Measurements from ENCODE around the gene P2RY6. TPM values are rescaled to one million over a fixed set of nuclear protein-coding genes. Genes with fewer than 3 reads are reported as not detected.

P2RY6 gene
- total and polyA plus RNA-seq, 8 donors: 0.29 to 2.9 (median 1.3) TPM; not detected in 3

DNA sequence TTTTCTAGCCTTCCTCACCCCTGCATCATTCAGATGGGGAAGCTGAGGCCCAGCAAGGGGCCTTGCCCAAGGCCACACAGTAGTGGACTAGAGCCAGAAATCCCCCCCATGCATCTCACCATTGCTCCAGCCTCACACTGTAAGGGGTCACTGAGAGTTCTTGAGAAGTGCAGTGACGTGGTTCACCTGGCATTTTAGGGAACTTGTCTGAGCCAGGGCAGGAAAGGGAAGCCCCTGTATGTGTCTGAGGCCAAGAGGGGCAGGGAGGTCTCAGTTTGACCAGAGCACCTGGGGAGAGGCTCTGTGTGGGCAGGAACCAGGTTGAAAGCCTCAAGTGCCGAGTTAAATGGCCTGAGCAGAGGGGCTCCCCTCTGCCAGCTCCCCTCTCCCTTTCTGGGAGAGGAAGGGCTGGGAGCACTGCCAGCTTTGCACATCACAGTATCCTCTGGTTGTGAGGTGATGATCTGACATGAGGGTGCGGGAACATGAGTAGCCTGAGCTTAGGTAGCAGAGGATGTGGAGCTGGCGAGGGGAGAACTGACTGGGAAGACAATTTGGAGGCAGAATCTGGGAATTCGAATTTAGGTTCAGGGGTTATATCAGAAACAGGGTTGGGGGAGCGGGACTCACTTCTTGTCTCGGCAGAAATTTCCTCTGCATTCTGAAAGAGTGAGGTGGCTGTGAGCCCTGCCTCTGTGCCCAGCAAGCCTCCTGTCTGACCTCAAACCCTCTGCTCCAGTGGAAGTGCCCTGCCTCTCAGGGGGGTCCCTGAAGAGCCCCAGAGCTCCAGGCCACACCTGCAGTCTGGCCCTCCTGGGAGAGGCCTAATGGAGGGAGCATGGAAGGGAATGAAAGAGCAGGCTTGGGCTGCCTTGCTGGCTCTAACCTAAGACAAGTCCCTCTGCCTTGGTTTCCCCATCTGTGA is 50.5 kb downstream of the P2RY6 start:
- Histone ChIP-seq H3K4me3 (peak overlapping the region in 3 of 4 donors; percentile 2 to 16 (median 6)), H3K4me1 (peaks cover 70 to 100% (median 87%) of the 10 kb centered on the region in 4 donors), H3K9me3 (no peaks in the 10 kb centered on the region), H3K27me3 (no peaks in the 10 kb centered on the region), H3K36me3 (no peaks in the 10 kb centered on the region), H3K27ac (peak overlapping the region; percentile 68 to 95 (median 85))
- TF ChIP-seq POLR2AphosphoS5 (IDR thresholded peaks at IDR 0.05) (no peak), POLR2A (IDR thresholded peaks at IDR 0.05) (no peak), EP300 (IDR thresholded peaks at IDR 0.05) (no peak), CTCF (IDR thresholded peaks at IDR 0.05) (no peak)
- 56 to 74% (median 70%) methylated on average over 7 of the region's 7 CpGs for WGBS, 5 donors
- intact Hi-C loops (cut with DNase I; ENCODE audit: low total_unique reads): no loop called here
- peak in 1 of 2 donors; percentile 64 for DNase-seq

DNA sequence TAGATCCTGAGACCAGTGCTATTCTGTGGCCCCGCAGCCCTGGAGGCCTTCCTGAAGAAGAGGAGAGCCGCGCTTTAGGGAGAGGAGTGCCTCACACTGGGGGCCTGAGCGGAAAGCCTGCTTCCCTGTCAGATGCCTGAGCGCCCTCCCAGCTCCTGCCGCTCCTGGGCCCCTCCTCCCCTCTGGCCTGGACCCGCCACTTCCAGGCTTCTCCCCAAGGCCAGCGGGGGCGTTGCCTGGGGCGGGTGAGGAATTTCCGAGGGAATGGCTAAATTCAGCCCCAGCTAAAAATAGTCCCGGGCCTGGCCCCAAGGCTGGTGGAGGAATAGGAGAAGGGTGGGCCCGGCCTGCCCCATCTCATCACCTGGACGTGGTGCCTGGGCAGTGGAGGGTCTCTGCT is 51.3 kb downstream of the P2RY6 start:
- Histone ChIP-seq H3K4me3 (peak overlapping the region in 3 of 4 donors; percentile 2 to 16 (median 6)), H3K9me3 (no peaks in the 10 kb centered on the region), H3K27me3 (no peaks in the 10 kb centered on the region), H3K4me1 (peaks cover 68 to 100% (median 84%) of the 10 kb centered on the region in 4 donors), H3K27ac (peak overlapping the region; percentile 68 to 95 (median 85)), H3K36me3 (no peaks in the 10 kb centered on the region)
- WGBS, 5 donors: 26 to 45% (median 34%) methylated on average over 9 to 14 of the region's 14 CpGs
- TF ChIP-seq POLR2AphosphoS5 (IDR thresholded peaks at IDR 0.05) (peak in 2 of 3 donors; percentile 25 to 57), POLR2A (IDR thresholded peaks at IDR 0.05) (no peak), EP300 (IDR thresholded peaks at IDR 0.05) (no peak), CTCF (IDR thresholded peaks at IDR 0.05) (no peak)
- DNase-seq: peak; percentile 47 to 89
- intact Hi-C loops (cut with DNase I; ENCODE audit: low total_unique reads): no loop called here

DNA sequence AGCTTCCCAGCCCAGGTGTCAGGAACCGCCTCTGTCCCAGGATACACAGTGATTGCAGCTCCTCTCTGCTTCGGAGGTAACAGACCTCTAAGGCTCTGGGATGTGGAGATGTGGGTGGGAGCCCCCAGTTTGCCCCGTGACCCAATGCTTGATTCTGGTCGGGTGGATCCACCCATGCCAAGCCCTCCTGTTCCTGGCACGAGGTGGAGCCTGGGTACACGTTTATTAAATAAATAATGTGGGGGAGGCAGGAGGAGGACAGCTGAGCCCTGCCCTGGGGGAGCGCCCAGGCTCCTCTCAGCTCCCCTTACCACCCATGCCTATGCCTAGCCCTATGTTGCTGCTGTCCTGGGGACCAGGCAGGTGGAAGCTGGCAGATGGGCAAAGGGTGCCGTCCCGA is 52.0 kb downstream of the P2RY6 start:
- DNase-seq: peak in 1 of 2 donors; percentile 51
- H3K4me1 ChIP-seq: peaks cover 69 to 99% (median 84%) of the 10 kb centered on the region in 4 donors
- no peaks in the 10 kb centered on the region for H3K27me3 ChIP-seq
- WGBS, 5 donors: 36 to 49% (median 41%) methylated on average over 5 to 9 of the region's 9 CpGs
- H3K27ac ChIP-seq: peak overlapping the region; percentile 68 to 95 (median 85)
- intact Hi-C loops (cut with DNase I; ENCODE audit: low total_unique reads): no loop called here
- H3K4me3 ChIP-seq: peak overlapping the region in 2 of 4 donors; percentile 6 to 16
- H3K36me3 ChIP-seq: no peaks in the 10 kb centered on the region
- peak in 1 of 3 donors; percentile 12 for TF ChIP-seq POLR2AphosphoS5 (IDR thresholded peaks at IDR 0.05)
- no peak for TF ChIP-seq POLR2A (IDR thresholded peaks at IDR 0.05)
- H3K9me3 ChIP-seq: no peaks in the 10 kb centered on the region

GRCh38 chr11:73324665-73325035 is 52.5 kb downstream of the P2RY6 start:
- Histone ChIP-seq H3K9me3 (no peaks in the 10 kb centered on the region), H3K36me3 (no peaks in the 10 kb centered on the region), H3K4me3 (no peak overlapping the region), H3K27me3 (no peaks in the 10 kb centered on the region), H3K4me1 (peaks cover 64 to 97% (median 81%) of the 10 kb centered on the region in 4 donors), H3K27ac (peak overlapping the region; percentile 68 to 95 (median 85))
- DNase-seq: no peak
- TF ChIP-seq CTCF (IDR thresholded peaks at IDR 0.05) (no peak), EP300 (IDR thresholded peaks at IDR 0.05) (no peak), POLR2A (IDR thresholded peaks at IDR 0.05) (no peak), POLR2AphosphoS5 (IDR thresholded peaks at IDR 0.05) (no peak)
- 71 to 94% (median 90%) methylated on average over 2 of the region's 2 CpGs for WGBS, 5 donors
- intact Hi-C loops (cut with DNase I; ENCODE audit: low total_unique reads): no loop called here

Data from stomach (tissue), 9 donors.